GM12878 (cell line): ENCODE results near the gene CCN5. TPM values are rescaled to one million over a fixed set of nuclear protein-coding genes. Genes with fewer than 3 reads are reported as not detected.

Experiments
- ATAC-seq: fragments of 200-7000 bp; cut with Tn5 transposase; 3 replicates; pipeline ENCODE4 v1.9.1; 2020; ENCODE audit warnings: mild to moderate bottlenecking, moderate library complexity
- BruUV-seq: library from RNA; stranded (reverse); fragments of 400-500 nt; replicated peaks from 2 replicates; lab custom pipeline; 2021; lab: Mats Ljungman, UMichigan
- CTCF ChIA-PET: fragments of 300-600 bp; sonication (Branson Sonifier 250); formaldehyde crosslinking; extraction: SDS; loops from one replicate; lab custom pipeline; 2021; ENCODE audit warnings: inconsistent platforms; lab: Yijun Ruan, JAX
- POLR2A ChIA-PET: fragments of 350-600 bp; formaldehyde crosslinking; extraction: SDS; loops from one replicate; lab custom pipeline; 2021; ENCODE audit warnings: inconsistent platforms; lab: Charles Lee
- RAD21 ChIA-PET: fragments of 300-600 bp; sonication (Branson Sonifier 250); formaldehyde crosslinking; loops from one replicate; lab custom pipeline; 2023; ENCODE audit warnings: antibody characterized with exemption; ENCODE audit not compliant: unreplicated experiment; lab: Charles Lee
- SMC1A ChIA-PET: fragments of 300-600 bp; sonication (Branson Sonifier 250); formaldehyde crosslinking; loops from one replicate; lab custom pipeline; 2023; ENCODE audit not compliant: unreplicated experiment, uncharacterized antibody; lab: Charles Lee
- DNase-seq: peaks from one replicate; pipeline ENCODE4 v3.0.0-alpha.2; 2011; ENCODE audit warnings: low read depth, low spot score
- FAIRE-seq: peaks from 3 replicates; lab custom pipeline; 2011; peaks lifted over from hg19 to GRCh38; lab: Jason Lieb, UNC
- H2AFZ ChIP-seq: 2 replicates; pipeline ENCODE4 v1.6.0; 2011; ENCODE audit warnings: low read depth, low read length, control low read depth; ENCODE audit not compliant: control insufficient read depth
- H3K27ac ChIP-seq: 2 replicates; pipeline ENCODE4 v1.5.1; 2011; ENCODE audit warnings: control low read depth; ENCODE audit not compliant: control insufficient read depth, insufficient read depth
- H3K27me3 ChIP-seq, 2 experiments: replicated peaks in 1 of 2; 2 replicates each; pipeline versions ENCODE4 v1.6.0 to v1.6.1; 2011; ENCODE audit warnings: low read length in 1 of 2; ENCODE audit not compliant: control insufficient read depth in 2 of 2, insufficient read depth in 2 of 2
- H3K36me3 ChIP-seq, 2 experiments: 2 replicates each; pipeline ENCODE4 v1.5.1; 2011; ENCODE audit warnings: low read length in 1 of 2; ENCODE audit not compliant: control insufficient read depth in 2 of 2, insufficient read depth in 2 of 2
- H3K4me1 ChIP-seq: 2 replicates; pipeline ENCODE4 v1.6.1; 2011; ENCODE audit warnings: mild to moderate bottlenecking, low read length, moderate library complexity, mixed read lengths; ENCODE audit not compliant: control insufficient read depth, insufficient read depth
- H3K4me2 ChIP-seq: 2 replicates; pipeline ENCODE4 v1.6.0; 2011; ENCODE audit warnings: control low read depth; ENCODE audit not compliant: control insufficient read depth, insufficient read depth
- H3K4me3 ChIP-seq: fragments of 200-600 bp; sonication (generic); 2 replicates; pipeline ENCODE4 v1.5.1; 2016
- H3K79me2 ChIP-seq: 2 replicates; pipeline ENCODE4 v1.6.0; 2011; ENCODE audit warnings: low read length; ENCODE audit not compliant: control insufficient read depth, insufficient read depth
- H3K9ac ChIP-seq: 2 replicates; pipeline ENCODE4 v1.8.0; 2011; ENCODE audit warnings: low read length, control low read depth, mixed read lengths; ENCODE audit not compliant: control insufficient read depth, insufficient read depth
- H3K9me3 ChIP-seq: replicated peaks from 3 replicates; pipeline ENCODE4 v1.5.1; 2011; ENCODE audit warnings: mild to moderate bottlenecking, low read length; ENCODE audit not compliant: control insufficient read depth, insufficient read depth
- H4K20me1 ChIP-seq: 2 replicates; pipeline ENCODE4 v1.6.0; 2011; ENCODE audit not compliant: control insufficient read depth, insufficient read depth
- ASH2L ChIP-seq: fragments of 300-600, 200-600 bp; sonication (generic); IDR thresholded peaks from 2 replicates; pipeline ENCODE4 v1.6.1; 2017; ENCODE audit warnings: low read depth, mild to moderate bottlenecking, borderline replicate concordance
- EGR1 ChIP-seq, 2 experiments: IDR thresholded peaks; 1 replicate in 1 of 2; 2 replicates in 1 of 2; pipeline ENCODE4 v1.6.1; 2011 to 2012; ENCODE audit warnings: low read depth in 2 of 2, low read length in 2 of 2, borderline replicate concordance in 1 of 2, mild to moderate bottlenecking in 1 of 2, moderate library complexity in 1 of 2
- FOXM1 ChIP-seq: IDR thresholded peaks from 2 replicates; pipeline ENCODE4 v1.6.1; 2012; ENCODE audit warnings: low read depth, mild to moderate bottlenecking, inconsistent platforms, low read length, moderate library complexity
- MTA2 ChIP-seq: fragments of 450-650 bp; IDR thresholded peaks from 2 replicates; pipeline ENCODE4 v1.6.1; 2016; ENCODE audit warnings: low read depth, mild to moderate bottlenecking, moderate library complexity
- NFYB ChIP-seq: IDR thresholded peaks from 2 replicates; pipeline ENCODE4 v1.6.1; 2011; ENCODE audit warnings: low read depth, mild to moderate bottlenecking, low read length, improper control_type of control experiment, moderate library complexity; ENCODE audit not compliant: insufficient read depth
- PAX8 ChIP-seq: fragments of 450-650 bp; IDR thresholded peaks from 2 replicates; pipeline ENCODE4 v1.6.1; 2017; ENCODE audit warnings: mild to moderate bottlenecking, moderate library complexity
- RAD21 ChIP-seq: IDR thresholded peaks from 2 replicates; pipeline ENCODE4 v1.6.1; 2011; ENCODE audit warnings: mild to moderate bottlenecking, low read depth, low read length, moderate library complexity; ENCODE audit not compliant: insufficient read depth
- RFX5 ChIP-seq: IDR thresholded peaks from 2 replicates; pipeline ENCODE4 v1.6.1; 2011; ENCODE audit warnings: low read depth, low read length, improper control_type of control experiment
- SMARCA5 ChIP-seq: fragments of 450-650 bp; IDR thresholded peaks from 2 replicates; pipeline ENCODE4 v1.6.1; 2017; ENCODE audit warnings: mild to moderate bottlenecking
- SPI1 ChIP-seq: IDR thresholded peaks from 2 replicates; pipeline ENCODE4 v1.6.1; 2011; ENCODE audit warnings: low read depth, mild to moderate bottlenecking, low read length, moderate library complexity, borderline replicate concordance; ENCODE audit not compliant: insufficient read depth
- TCF3 ChIP-seq: IDR thresholded peaks from 2 replicates; pipeline ENCODE4 v1.6.1; 2012; ENCODE audit warnings: low read depth, mild to moderate bottlenecking, low read length, borderline replicate concordance; ENCODE audit not compliant: insufficient read depth
- WGBS: methylation state at CpG from one replicate; pipeline ENCODE4 v1.1.6; 2016; ENCODE audit warnings: low lambda C conversion rate; ENCODE audit not compliant: insufficient replicate concordance, insufficient coverage; ENCODE audit errors: missing lambda C conversion rate; 5-methylcytosine and 5-hydroxymethylcytosine counted together
- in situ Hi-C: fragments of 300-500 bp; cut with MboI; formaldehyde crosslinking; loops from 9 replicates; pipeline ENCODE4 v1.14.3; 2018; ENCODE audit warnings: mixed read lengths
- intact Hi-C: fragments of 100-400 bp; cut with micrococcal nuclease; formaldehyde crosslinking; loops from one replicate; pipeline ENCODE4 v1.14.2; 2022; ENCODE audit not compliant: unreplicated experiment
- polyA plus RNA-seq, 11 experiments: library from polyadenylated mRNA; depleted of rRNA in 4 of 11; unstranded in 6 of 11; stranded (reverse) in 5 of 11; fragments of >200 nt; fragmentation: Nextera tagmentation in 4 of 11; fragmentation: Illumina TruSeq in 1 of 11; extraction: Ambion mirVana in 4 of 11; extraction: Trizol in 1 of 11; gene quantifications; 1 replicate in 1 of 11; 2 replicates in 10 of 11; pipeline versions ENCODE4 v1.2.1 to v1.2.3, GENCODE V29; 2011 to 2016; ENCODE audit warnings: inconsistent platforms in 2 of 11, missing spikeins in 2 of 11, low read depth in 1 of 11
- total RNA-seq, 4 experiments: library from RNA; depleted of rRNA in 3 of 4; stranded (reverse); fragments of >200 nt in 3 of 4; fragmentation: Illumina TruSeq in 1 of 4; extraction: Trizol in 1 of 4; gene quantifications; 2 replicates each; pipeline versions ENCODE4 v1.2.1 to v1.2.3, GENCODE V29; 2013 to 2021

Gene CCN5
- total and polyA plus RNA-seq, 10 of the 15 experiments (the other 5 are each of a cell fraction or from before 2014, with no cell fraction given) = 0.14 to 0.15 TPM; not detected in 8

- 0 out of 3 replicates have a peak, but pooled peaks have one; percentile 14 for ATAC-seq
- H3K27me3 ChIP-seq = peaks cover 2 to 10% of the 10 kb centered on the region in 2 experiments; a peak in 3 of 4 replicates
- no peak overlapping the region for H2AFZ ChIP-seq
- in situ Hi-C loops (no loop called here), intact Hi-C loops (no loop called here)
- BruUV-seq = no TSS peak
- POLR2A ChIA-PET = no interaction called here
- H3K9me3 ChIP-seq = no peaks in the 10 kb centered on the region
- 26% methylated on average over 17 of the region's 17 CpGs for WGBS
- no peak overlapping the region for H3K27ac ChIP-seq
- no peaks in the 10 kb centered on the region; the same call in 1 of the 2 replicates for H4K20me1 ChIP-seq
- no peak for FAIRE-seq
- RAD21 ChIA-PET = no interaction called here
- CTCF ChIA-PET = interaction anchor here (1.2 kb wide), 1 partner anchor 114 kb away, joined by 3 read pairs; no protein-coding TSS in a partner anchor
- no peaks in the 10 kb centered on the region for H3K36me3 ChIP-seq
- no peak overlapping the region for H3K4me2 ChIP-seq
- no peak overlapping the region for H3K4me3 ChIP-seq
- no peaks in the 10 kb centered on the region for H3K4me1 ChIP-seq
- SMC1A ChIA-PET = interaction anchor here (1.4 kb wide), 1 partner anchor 14 kb away, joined by 3 read pairs; no protein-coding TSS in a partner anchor
- H3K79me2 ChIP-seq = no peaks in the 10 kb centered on the region
- no peak for DNase-seq
- TF ChIP-seq EGR1 (IDR thresholded peaks at IDR 0.05; ENCODE audit: borderline replicate concordance in 1 of 2, low read depth in 2 of 2, low read length in 2 of 2) = no peak
- TF ChIP-seq RFX5 = no peak
- TF ChIP-seq PAX8 = no peak
- no peak for TF ChIP-seq SMARCA5
- no peak for TF ChIP-seq RAD21
- TF ChIP-seq FOXM1 = no peak
- TF ChIP-seq ASH2L = no peak
- no peak for TF ChIP-seq MTA2
- TF ChIP-seq TCF3 = no peak
- no peak for TF ChIP-seq NFYB
- no peak for TF ChIP-seq SPI1
- no peak overlapping the region for H3K9ac ChIP-seq
These were observed 37.1 kb downstream of the CCN5 start for GRCh38 chr20:44752099-44752931.
